SIG-M5 (cell line): ENCODE data around the gene ZNF581.

Source experiments
- DNase-seq: peaks from one replicate; lab custom pipeline; 2025; lab: John Stamatoyannopoulos, UW

The ZNF581 gene, protein sequence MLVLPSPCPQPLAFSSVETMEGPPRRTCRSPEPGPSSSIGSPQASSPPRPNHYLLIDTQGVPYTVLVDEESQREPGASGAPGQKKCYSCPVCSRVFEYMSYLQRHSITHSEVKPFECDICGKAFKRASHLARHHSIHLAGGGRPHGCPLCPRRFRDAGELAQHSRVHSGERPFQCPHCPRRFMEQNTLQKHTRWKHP

DNA sequence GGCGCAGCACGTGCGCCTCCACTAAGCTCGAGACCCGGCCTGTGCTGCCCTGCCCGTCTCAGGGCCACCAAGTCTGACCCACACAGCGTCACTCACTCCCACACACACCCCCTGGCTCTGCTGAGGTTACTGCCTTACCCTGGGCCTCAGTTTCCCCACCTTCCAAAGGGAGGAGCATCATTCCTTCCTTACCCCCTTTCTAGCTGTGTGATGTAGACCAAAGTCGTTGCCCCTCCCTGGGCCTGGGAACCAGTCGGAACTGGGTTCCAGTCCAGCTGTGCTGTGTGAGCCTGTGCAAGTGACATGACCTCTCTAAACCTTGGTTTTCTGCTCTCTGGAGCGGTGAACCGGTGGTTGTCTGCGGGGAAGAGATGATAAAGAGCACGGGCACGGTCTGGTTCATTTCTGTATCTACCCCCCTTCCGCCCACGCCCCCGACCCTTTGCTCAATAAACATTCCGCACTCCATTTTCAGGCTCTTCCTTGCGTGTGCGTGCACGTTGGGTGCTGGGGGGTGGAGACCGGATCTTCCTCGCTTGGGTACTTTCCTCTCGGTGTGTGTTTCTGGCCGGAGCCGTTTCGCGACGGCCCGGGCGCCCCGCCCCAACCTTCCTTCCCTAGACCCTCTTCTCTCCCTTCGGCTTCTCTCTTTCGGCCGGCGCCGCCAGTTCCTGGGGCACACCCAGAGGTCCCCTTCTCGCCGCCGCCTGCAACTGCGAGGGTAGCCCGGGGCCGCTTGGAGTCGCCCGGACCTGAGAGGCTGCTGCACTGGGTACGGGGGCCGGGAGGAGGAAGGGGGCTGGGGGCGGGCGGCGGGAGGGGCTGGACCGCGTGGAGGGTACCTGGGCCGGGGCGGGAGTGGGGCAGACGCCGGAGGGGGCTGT, at the start of gene ZNF581:
Gene ZNF581, plus strand, starts transcription at position 647 of the 884 bp plus-strand sequence. CDS start 923 bp downstream, outside the sequence.
- no peak for DNase-seq

DNA sequence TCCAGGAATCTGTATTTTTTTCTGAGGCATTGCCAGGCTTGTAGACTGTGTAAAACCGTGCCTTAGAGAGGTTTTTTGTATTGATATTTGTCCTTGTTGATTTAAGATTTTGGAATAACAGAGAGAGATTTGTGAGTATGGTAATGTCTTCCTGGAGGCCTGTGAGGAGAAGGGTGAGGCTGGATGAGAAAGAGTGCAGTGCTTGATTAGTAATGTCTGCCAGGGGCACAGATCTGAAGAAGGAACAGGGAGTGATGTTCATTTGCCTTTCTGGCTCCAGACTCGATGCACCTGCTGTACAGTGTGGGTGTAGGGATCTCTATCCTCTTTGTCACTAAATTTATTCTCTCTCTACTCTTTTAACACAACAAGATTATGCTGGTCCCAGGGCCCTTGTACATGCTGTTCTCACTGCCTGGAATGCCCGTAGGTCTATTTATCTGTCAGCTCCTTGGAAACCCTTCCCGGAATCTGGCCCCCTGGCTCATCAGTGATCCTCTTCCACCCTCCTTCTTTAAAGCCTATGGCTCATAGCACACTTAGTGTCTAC, 48.4 kb upstream of the ZNF581 start:
- no peak for DNase-seq

DNA sequence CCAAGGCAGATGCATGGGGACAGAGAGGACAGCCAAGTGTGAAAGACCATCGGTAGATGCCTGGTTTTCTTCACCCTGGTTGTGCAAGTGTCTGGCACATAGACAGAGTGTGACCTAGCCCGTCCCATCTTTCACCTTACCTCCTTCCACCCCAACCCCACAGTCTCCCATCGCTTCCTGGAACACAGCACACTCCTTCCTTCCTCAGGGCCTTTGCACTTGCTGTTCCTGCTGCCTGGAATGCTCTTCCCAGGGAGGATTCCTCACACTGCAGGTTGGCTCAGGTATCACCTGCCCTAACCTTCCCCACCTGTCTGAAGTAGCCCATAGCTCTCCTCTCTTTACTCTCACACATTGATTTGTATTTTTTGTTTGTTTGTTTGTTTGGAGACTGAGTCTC, 47.1 kb upstream of the ZNF581 start:
- no peak for DNase-seq

DNA sequence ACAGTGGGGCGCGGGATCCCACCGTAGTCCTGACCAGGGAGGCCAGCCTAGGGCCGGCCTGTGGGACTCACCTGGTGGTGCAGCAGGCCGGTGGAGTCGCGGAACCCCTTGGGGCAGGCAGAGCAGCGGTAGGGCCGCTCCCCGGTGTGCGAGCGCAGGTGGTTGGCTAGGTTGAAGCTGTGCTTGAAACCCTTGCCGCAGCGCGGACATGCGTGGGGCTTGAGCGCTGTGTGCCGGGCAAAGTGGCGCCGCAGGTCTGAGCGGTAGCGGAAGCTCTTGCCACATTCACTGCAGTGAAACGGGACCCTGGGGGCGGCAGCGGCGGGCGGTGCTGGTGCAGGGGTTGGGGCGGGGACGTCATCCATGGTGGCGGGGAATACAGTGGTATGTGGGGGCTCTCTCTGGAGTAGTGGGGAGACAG, 45.9 kb upstream of the ZNF581 start:
- no peak for DNase-seq

DNA sequence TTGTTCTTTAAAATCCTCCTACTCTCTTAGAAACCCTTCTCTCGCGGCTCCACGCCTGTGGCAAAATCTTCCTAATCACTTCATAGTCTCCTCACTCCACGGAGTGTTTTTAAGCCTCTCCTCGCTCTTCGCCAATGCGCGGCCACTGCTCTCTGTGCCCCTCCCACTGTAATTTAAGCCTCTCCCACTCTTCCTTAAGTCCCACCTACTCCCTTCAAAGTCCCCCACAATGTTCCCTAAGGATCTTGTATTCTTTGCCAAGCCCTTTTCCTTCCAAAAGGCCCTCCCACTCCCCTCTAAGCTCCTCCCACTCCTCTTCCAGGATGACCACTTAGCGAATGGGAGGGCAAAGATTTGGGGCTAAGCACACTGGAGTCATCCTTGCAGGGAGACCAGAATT, 45.4 kb upstream of the ZNF581 start:
- no peak for DNase-seq

DNA sequence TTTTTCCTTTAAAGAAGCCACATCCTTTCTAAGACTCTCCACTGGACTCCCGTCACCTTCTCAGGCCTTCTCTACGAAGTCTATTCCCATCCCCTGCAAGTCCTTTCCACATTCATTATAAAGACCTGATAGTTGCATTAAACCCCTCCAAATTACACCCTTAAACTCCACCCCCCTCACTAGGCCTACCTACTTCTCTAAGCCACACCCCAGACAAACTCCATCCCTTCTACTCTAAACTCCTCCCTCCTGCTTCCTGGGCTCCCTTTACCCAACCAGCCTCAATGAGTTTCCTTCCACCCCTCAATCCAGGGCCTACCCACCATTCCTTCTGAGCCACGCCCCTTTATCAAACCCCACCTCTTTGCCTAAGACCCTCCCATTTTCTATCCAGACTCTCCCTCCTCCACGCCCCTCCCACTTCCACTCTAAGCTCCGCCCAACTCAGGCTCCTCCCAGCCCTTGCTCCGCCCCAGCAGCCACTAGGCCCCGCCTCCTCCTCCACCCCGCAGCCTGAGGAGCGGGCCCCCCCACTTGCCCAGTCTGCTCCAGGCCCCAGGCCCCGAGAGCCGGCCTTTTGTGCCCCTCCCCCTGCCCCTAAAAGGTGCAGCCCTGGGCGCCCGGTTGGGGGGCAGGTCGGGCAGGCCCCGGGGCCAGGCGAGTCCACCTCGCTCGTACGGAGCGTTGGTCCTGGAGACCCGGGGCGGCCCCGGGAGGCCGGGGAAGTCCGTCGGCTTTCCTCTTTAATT, 44.6 kb upstream of the ZNF581 start:
- peak; percentile 79 for DNase-seq

DNA sequence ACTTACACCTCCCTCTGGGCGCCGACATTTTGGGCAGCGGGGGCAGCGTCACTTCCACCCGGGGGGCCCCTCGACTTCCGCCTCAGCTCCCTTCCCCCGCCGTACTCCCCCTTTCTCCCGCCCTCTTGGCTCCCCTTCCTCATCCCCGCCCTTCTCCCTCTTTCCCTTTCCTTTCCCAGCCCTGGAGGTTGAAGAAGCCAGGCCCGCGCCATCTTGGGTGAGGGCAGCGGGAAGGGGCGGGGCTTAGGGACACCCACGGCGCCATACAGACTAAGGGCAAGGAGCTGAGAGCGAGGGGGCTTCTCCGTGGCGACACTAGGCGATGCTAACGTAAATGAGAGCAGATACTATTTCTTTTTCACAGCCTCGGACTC, 44.0 kb upstream of the ZNF581 start, which contains the start of gene FIZ1:
Gene FIZ1, minus strand, starts transcription at position 50 of the 374 bp plus-strand sequence. CDS start 1,652 bp downstream, outside the sequence.
- DNase-seq: peak; percentile 81

DNA sequence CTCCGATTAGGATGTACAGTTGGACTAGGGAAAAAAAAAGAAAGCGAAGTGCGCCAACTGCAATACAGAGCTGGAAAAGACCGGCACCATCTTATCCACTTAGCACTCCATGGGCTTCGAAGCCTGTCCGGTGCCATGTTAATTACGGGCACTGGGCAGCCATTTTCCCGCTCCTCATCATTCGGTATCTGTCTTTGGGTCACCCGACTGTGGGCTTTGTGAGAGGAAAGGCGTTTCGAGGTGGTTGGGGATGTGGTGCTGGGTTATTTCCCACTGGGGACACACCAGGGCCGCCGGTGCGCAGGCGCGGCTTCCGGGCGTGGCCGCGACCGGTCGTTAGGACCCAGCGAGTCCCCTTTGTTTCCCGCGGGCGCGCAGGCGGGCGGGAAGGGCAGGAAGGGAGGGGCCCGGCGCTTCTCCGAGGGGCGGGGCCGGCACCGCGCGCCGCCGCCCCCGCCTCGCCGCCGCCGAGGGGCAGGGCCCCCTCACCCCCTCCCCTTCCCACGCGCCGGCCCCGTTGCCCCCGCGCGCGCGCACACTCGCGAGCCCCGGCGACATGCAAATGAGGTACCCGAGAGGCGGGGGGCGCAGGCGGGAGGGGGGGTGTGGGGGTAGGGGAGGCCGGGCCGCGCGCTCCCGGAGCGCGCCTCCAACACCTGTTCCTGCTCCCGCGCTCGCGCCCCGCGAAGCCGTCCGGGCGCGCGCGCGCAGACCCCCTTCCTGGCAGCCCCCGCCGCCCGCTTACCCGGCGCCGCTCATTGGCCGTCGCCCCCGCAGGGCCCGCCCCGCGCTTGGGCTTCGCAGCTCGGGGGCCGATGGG, 43.4 kb upstream of the ZNF581 start, which contains the start of gene ZNF524:
Gene ZNF524, plus strand, starts transcription at position 447 of the 820 bp plus-strand sequence. CDS start 1,825 bp downstream, outside the sequence.
- DNase-seq: no peak

DNA sequence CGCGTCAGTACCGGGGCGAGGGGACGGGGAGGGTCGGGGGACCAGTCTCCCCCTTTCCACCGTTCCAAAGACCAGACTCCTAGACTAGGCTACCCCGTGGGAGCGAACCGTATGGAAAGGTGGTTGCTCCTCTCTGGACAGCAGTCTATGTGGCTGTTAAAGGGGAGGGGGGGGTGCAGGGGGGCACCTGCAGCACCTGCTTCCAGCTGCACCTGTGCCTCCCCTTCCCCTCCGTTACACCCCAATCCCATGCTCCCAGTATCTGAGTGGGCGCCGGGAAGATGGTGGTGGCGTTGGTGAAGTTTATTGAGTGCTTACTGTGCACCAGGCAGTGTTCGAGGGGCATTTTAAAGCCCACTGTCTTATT, 42.8 kb upstream of the ZNF581 start:
- DNase-seq: no peak

DNA sequence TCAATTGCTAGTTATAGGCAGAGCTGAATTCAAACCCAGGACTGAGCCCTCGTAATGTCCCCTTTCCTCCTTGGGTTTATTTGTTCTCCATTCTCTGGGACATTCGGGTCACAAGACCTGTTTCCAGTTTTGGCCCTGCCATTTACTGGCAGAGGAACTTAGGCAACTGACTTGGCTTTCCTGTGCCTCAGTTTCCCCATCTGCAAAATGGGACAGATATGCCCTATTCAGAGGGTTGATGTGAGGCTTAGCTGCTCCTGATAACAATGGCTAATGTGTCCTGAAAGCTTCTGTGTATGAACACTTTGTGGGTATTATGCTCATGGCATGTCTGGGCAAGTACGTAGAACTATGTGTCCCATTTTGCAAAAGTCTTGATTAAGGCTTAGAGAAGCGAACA, 42.4 kb upstream of the ZNF581 start:
- DNase-seq: no peak

DNA sequence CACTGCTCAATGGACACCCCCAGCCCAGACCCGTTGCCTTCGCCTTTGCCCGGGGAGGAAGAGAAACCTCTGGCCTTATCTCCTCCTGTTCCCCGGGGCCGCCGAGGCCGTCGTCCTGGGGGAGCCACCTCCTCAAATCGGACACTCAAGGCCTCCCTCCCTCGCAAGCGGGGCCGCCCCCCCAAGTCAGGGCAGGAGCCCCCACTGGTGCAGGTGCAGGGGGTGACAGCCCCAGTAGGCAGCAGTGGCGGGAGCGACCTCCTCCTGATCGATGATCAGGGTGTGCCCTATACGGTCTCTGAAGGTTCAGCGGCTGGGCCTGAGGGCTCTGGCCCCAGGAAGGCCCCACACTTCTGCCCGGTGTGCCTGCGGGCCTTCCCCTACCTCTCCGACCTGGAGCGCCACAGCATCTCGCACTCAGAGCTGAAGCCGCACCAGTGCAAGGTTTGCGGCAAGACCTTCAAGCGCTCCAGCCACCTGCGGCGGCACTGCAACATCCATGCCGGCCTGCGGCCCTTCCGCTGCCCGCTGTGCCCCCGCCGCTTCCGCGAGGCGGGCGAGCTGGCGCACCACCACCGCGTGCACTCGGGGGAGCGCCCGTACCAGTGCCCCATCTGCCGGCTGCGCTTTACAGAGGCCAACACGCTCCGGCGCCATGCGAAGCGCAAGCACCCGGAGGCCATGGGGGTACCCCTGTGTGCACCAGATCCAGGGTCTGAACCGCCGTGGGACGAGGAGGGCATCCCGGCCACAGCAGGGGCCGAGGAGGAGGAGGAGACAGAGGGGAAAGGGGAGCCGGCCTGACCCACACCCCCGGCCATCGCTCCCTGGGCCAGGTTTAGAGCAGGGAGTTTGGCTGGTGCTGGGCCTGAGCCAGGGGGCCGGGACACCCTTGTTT, 41.1 kb upstream of the ZNF581 start:
- no peak for DNase-seq

DNA sequence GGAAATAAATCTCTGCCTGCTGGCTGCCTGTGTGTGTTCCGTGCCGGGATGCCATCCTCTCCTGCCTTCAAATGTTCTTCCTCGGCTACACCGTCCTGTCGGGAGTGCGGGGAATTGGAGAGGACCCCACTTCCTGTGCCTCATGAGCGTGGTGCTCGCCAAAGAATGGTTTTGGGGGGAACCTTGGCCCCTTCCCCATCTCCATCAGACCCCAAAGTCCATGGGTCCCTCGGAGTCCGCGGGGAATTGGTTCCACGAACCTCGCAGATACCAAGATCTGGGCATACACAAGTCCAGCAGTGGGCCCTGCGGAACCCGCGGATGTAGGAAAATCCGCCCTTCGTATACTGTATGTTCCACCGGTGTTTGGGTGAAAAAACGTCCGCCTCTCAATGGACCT, 40.3 kb upstream of the ZNF581 start:
- no peak for DNase-seq

DNA sequence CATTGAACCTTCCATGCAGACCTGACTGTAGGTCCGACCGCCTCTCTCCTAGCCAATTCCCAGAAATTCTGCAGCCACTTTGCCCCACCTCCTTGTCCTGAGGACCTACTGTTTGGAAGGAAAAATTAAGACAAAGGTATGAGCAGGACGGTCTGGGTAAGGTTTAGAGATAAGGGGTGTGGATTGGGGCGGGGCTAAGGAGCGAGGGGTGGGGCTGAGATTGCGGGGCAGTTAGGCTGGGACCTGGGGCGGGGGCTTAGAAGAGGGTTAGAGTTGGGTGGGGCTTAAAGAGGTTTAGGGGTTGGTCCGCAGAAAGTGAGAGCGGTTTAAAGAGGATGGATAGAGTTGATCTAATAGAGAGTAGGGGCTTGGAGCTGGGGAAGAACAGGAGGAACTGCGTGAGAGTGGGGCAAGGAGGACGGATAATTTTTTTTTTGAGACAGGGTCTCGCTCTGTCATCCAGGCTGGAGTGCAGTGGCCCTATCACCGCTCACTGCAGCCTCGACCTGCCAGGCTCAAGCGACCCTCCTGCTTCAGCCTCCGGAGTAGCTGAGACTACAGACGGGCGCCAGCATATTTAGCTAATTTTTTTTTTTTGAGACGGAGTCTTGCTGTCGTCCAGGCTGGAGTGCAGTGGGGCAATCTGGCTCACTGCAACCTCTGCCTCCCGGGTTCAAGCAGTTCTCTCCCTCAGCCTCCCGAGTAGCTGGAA, 39.7 kb upstream of the ZNF581 start:
- no peak for DNase-seq

DNA sequence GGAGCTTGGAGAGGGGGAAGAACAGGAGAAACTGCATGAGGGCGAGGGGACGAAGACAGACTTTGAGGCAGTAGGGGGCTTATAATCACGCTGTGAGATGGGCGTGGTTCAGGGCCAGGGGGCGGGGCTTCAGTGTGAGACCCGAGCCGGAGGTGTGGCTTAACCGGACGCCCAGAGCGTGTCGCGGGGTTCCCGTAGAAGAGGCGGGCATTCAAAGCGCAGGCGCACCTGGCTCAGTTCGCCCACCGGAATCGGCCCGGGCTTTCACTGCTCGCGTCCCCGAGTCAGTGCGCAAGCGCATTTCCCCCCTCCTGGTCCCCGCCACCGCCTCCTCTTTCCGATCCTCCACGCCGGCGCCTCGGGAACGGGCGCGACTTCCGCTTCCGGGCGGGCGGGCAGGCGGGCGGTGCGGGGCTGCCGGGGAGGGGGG, 38.2 kb upstream of the ZNF581 start:
- DNase-seq: peak; percentile 77

DNA sequence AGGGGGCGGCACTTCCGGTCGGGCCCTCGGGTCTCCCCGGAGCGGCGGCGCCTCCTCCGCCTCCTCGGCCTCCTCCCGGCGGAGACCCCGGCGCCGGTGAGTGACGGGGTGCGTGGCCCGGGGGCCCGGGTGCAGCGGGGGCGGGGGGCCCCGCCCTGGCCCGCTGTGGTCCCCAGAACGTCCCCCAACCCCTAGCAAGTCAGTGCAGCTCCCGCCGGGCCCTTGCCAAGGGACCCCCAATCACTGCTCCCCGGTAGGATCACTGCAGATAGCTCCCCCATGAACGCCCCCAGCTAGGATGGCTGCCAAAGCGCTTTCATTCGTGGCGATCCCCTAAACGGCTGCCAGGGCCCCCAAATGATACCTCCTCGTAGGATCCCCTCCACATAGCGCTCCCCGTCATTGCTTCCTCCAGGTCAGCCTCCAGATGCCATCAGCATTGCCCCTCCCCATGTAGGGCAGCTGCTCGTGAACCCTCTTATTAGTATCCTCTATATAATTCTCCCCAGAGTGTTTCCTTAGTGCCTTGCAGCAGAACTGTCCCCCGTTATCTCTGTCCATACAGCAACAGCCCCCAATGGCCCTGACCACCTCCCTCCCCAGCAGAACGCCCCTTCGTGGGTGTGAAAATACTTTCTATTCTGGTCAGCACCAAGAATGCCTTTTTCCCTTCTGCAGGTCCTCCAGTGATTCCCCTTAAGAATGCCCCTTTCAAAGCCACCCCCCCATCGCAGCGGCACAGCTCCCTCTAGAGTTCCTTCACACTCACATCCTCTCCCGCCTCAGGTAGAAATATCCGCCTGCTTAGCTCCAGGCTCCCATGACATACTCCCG, 37.6 kb upstream of the ZNF581 start, which contains the start of gene ZNF865:
Gene ZNF865, plus strand, starts transcription at position 11 of the 834 bp plus-strand sequence. CDS start 7,972 bp downstream, outside the sequence.
- no peak for DNase-seq

DNA sequence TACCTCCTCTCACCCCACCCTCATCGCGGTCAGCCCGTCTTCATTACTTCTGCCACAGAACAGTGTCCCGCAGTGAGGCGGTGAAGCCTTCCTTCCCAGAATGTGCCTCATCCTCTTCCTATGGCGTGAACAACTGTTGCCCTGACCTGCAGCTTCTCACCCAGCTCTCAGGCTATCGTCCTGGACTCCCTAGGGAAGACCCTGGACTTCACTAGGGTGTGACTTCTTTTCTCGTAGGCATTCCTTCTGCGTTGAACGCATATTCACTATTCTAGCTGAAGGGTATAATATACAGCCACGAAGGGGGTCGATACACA, 37.0 kb upstream of the ZNF581 start:
- DNase-seq: no peak

DNA sequence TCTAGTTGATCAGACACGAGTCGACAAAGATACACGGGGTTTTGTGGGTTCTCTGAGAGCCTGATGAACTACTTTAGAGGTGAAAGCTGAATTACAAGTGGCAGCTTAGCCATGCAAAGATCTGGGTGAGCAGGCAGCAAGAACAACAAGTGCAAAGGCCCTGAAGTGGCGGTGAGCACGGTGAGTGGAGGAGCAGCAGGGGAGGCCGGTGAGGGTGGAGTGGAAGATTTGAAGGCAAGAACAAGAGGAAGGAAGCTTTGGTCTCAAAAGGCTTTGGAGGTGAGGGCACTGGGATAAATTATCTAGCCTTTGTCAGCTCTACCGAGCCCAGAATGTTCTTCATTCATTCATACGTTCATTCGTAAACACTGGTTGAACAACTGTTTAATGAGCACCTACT, 36.6 kb upstream of the ZNF581 start:
- no peak for DNase-seq

DNA sequence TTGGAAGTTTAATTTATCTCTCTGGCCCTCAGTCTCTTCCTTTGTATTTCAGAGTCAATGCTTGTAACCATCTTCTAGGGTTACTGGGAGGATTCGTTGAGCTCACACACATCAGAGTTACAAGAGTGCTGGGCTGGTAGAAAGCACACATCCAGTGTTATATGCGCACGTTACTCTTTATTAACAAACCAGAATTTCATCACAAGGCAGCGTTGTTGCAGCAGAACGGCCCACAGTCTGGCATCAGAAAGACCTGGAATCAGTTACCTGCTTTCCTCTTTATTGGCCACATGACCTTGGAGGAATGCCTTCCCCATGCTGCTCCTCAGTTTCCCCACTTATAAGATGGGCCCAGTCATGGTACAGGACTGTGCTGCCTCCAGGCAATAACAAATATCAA, 34.1 kb upstream of the ZNF581 start:
- no peak for DNase-seq
